HUES64 (cell line): ENCODE measurements around the gene FAAH.

Source experiments
- H3K27ac ChIP-seq: 2 replicates; pipeline ENCODE4 v1.7.0; 2013; ENCODE audit warnings: low read depth, low read length, inconsistent platforms
- H3K27me3 ChIP-seq: 2 replicates; pipeline ENCODE4 v1.6.1; 2013; ENCODE audit warnings: mild to moderate bottlenecking, low read length; ENCODE audit not compliant: insufficient read depth
- H3K36me3 ChIP-seq: 2 replicates; pipeline ENCODE4 v1.6.1; 2013; ENCODE audit warnings: mild to moderate bottlenecking, low read length; ENCODE audit not compliant: insufficient read depth
- H3K4me1 ChIP-seq: 2 replicates; pipeline ENCODE4 v1.6.1; 2013; ENCODE audit warnings: mild to moderate bottlenecking, low read length, moderate library complexity; ENCODE audit not compliant: insufficient read depth
- H3K4me3 ChIP-seq: 2 replicates; pipeline ENCODE4 v1.5.1; 2013; ENCODE audit warnings: mild to moderate bottlenecking, low read length, moderate library complexity
- H3K9ac ChIP-seq: 2 replicates; pipeline ENCODE4 v1.6.1; 2013; ENCODE audit warnings: mild to moderate bottlenecking, low read depth, low read length
- H3K9me3 ChIP-seq: 2 replicates; pipeline ENCODE4 v1.6.1; 2013; ENCODE audit warnings: low read depth, low read length; ENCODE audit not compliant: insufficient read depth
- WGBS: fragments of 150-250, 120-280 bp; methylation state at CpG from one replicate; pipeline ENCODE4 v1.1.7; 2013; ENCODE audit warnings: missing lambda C conversion rate; 5-methylcytosine and 5-hydroxymethylcytosine counted together

FAAH gene

DNA sequence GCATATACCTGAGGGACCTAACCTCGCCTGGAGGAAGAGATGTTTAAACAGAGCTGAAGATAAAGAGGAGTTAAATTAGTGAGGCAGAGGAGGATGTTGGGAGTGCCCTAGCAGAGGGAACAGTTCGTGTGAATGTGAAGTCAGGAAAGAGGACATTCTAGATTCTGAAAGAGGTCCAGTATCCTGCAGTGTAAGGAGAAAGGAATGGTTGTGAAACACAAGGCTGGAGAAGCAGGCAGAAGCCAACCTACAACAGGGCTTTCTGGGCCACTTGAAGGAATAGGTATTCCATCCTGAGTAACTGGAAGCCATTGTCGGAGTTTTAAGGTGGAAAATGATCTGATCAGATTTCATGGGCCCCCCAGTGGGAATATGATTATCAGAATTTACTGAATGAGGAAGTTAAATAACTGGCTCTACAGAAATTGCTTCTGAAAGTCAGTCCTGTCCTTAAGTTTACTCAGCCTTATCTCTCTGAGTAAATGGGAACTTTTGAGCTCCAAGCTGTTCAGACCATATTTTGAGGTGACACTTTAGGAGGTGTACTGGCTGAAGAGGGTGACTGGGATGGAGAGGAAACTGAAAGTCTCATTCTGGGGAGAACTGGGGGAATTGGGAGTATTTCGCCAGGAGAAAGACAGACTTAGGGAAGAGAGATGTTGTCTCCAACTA lies 24.4 kb upstream of the FAAH start:
- Histone ChIP-seq H3K27ac (no peak overlapping the region), H3K4me1 (no peaks in the 10 kb centered on the region; the same call in 1 of the 2 replicates), H3K9me3 (no peaks in the 10 kb centered on the region), H3K36me3 (peaks cover 8% of the 10 kb centered on the region), H3K27me3 (no peaks in the 10 kb centered on the region), H3K9ac (no peak overlapping the region), H3K4me3 (no peak overlapping the region)
- WGBS = 81% methylated on average over 4 of the region's 4 CpGs

GRCh38 chr1:46370214-46370633 lies 23.9 kb upstream of the FAAH start:
- 100% methylated on average over 3 of the region's 3 CpGs for WGBS

DNA sequence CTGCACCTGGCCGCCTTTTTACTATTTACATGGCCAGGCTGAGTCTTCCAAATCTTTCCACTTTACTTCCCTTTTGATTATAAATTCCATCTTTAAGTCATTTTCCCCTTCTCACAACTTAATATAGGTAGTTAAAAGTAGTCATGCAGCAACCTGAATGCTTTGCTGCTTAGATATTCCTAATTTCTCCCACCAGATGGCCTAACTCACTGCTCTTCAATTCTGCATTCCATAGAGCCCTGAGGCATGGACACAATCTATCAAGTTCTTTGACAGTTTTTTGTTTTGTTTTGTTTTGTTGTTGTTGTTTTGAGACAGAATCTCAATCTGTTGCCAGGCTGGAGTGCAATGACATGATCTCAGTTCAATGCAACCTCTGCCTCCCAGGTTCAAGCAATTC lies 21.7 kb upstream of the FAAH start:
- Histone ChIP-seq H3K36me3 (peaks cover 4% of the 10 kb centered on the region; the same call in 1 of the 2 replicates), H3K27me3 (no peaks in the 10 kb centered on the region), H3K4me1 (no peaks in the 10 kb centered on the region; the same call in 1 of the 2 replicates), H3K4me3 (no peak overlapping the region), H3K9ac (no peak overlapping the region), H3K27ac (no peak overlapping the region), H3K9me3 (no peaks in the 10 kb centered on the region)
- WGBS = 98% methylated on average over 1 of the region's 1 CpG

More at GRCh38 chr1:46370214-46370633, 23.9 kb upstream of the FAAH start:
- Histone ChIP-seq H3K27me3 (no peaks in the 10 kb centered on the region), H3K27ac (no peak overlapping the region), H3K9ac (no peak overlapping the region), H3K36me3 (peaks cover 4% of the 10 kb centered on the region; the same call in 1 of the 2 replicates), H3K9me3 (no peaks in the 10 kb centered on the region), H3K4me3 (no peak overlapping the region), H3K4me1 (no peaks in the 10 kb centered on the region; the same call in 1 of the 2 replicates)

DNA sequence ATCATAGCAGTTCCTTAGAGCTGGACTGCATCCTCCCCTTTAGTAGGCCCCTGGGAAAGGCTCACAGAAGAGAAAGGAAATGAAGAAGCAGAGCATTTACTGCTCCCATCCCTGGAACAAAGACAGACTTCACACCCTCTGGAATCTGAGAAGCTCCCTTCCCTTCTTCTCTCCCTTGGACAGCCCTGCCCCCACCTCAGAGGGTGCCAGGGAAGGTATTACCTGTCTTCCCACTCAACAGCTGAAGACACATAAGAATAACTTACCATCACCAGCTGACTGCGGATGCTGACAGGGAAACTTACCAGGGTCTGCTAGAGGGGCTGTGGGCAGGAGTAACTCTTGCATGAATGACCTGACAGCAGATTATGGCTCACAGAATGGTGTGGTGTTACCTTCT lies 14.1 kb upstream of the FAAH start:
- H3K9ac ChIP-seq = no peak overlapping the region
- H3K9me3 ChIP-seq = peaks cover 8% of the 10 kb centered on the region; the same call in 1 of the 2 replicates
- H3K4me3 ChIP-seq = no peak overlapping the region
- 96% methylated on average over 1 of the region's 1 CpG for WGBS
- H3K27ac ChIP-seq = no peak overlapping the region
- H3K27me3 ChIP-seq = no peaks in the 10 kb centered on the region
- H3K4me1 ChIP-seq = peaks cover 6% of the 10 kb centered on the region; the same call in 1 of the 2 replicates
- H3K36me3 ChIP-seq = no peaks in the 10 kb centered on the region

DNA sequence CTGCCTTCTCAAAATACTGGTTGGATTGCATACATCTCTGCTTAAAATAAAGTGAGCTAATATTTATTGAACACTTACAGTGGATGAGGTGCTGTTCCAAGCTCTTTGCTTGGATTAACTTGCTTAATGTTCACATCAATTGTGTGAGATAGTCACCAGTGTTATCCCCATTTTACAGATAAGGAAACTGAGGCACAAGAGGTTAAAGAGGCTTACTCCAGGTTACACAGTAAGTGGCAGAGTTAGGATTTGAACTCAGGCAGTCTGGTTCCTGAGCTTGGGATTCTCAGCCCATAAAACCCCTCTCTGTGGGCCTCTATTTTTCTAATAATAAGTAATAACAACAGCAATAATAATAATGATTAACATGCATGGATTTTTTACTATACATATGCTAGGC lies 13.6 kb upstream of the FAAH start:
- H3K9ac ChIP-seq = no peak overlapping the region
- H3K27me3 ChIP-seq = no peaks in the 10 kb centered on the region
- H3K9me3 ChIP-seq = peaks cover 8% of the 10 kb centered on the region; the same call in 1 of the 2 replicates
- H3K36me3 ChIP-seq = no peaks in the 10 kb centered on the region
- peaks cover 6% of the 10 kb centered on the region; the same call in 1 of the 2 replicates for H3K4me1 ChIP-seq
- H3K4me3 ChIP-seq = no peak overlapping the region
- H3K27ac ChIP-seq = no peak overlapping the region

GRCh38 chr1:46393510-46393909 lies 607 bp upstream of the FAAH start:
- no peak overlapping the region for H3K27ac ChIP-seq
- WGBS = 86% methylated on average over 12 of the region's 12 CpGs
- H3K27me3 ChIP-seq = peaks cover 33% of the 10 kb centered on the region
- peaks cover 3% of the 10 kb centered on the region; the same call in 1 of the 2 replicates for H3K4me1 ChIP-seq
- peak overlapping the region; percentile 59 for H3K4me3 ChIP-seq
- no peaks in the 10 kb centered on the region for H3K36me3 ChIP-seq
- peaks cover 14% of the 10 kb centered on the region for H3K9me3 ChIP-seq
- no peak overlapping the region for H3K9ac ChIP-seq

DNA sequence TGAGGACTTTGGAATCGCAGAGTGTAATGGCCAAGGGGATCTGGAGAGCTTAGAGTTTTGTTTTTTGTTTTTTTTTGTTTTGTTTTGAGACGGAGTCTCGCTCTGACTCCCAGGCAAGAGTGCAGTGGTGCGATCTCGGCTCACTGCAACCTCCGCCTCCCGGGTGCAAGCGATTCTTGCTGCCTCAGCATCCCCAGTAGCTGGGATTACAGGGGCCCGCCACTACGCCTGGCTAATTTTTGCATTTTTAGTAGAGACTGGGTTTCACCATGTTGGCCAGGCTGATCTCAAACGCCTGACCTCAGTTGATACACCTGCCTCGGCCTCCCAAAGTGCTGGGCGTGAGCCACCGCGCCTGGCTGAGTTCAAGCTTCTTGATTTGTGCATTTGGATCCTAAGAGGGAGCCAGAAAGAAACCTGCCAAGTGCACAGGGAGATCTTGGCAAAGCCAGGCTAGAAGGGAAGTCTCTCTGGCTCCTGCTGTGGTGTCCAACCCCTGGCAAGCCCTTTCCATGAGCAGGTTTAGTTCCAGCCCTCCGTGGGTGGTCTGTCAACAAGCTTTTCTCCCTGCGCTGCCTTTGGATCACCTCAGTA lies 852 bp downstream of the FAAH start:
- Histone ChIP-seq H3K27me3 (peaks cover 33% of the 10 kb centered on the region), H3K27ac (no peak overlapping the region), H3K4me3 (peak overlapping the region; percentile 59), H3K9me3 (peaks cover 14% of the 10 kb centered on the region), H3K9ac (0 out of 2 replicates have a peak overlapping the region, but pooled peaks have one; percentile 46), H3K4me1 (peaks cover 3% of the 10 kb centered on the region; the same call in 1 of the 2 replicates), H3K36me3 (no peaks in the 10 kb centered on the region)
- 26% methylated on average over 17 of the region's 17 CpGs for WGBS

- no peak overlapping the region for H3K9ac ChIP-seq
- WGBS = 91% methylated on average over 10 of the region's 10 CpGs
- H3K27ac ChIP-seq = no peak overlapping the region
- peaks cover 14% of the 10 kb centered on the region for H3K9me3 ChIP-seq
- H3K4me1 ChIP-seq = peaks cover 3% of the 10 kb centered on the region
- H3K27me3 ChIP-seq = peaks cover 33% of the 10 kb centered on the region
- H3K4me3 ChIP-seq = no peak overlapping the region
- no peaks in the 10 kb centered on the region for H3K36me3 ChIP-seq
These were observed 2.6 kb downstream of the FAAH start for GRCh38 chr1:46396441-46397398.

DNA sequence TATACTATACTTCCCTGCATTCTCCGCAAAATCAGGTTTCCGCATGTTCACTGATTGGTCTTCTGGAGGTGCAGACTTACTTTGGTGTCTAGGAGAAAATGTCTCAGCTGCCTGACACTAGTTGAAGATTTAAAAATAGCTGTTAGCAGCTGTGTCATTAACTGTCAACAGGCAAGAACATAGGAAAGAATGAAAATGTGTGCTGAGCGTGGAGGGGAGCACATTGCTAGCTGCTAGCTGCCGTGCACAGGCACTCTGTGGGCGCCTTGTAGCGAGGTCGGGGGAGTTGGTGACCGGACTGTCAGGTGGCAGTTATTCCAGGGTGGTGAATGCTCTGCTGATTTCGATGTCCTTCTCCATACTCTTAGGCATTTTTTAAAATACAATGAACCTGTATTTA lies 5.2 kb downstream of the FAAH start:
- no peak overlapping the region for H3K27ac ChIP-seq
- H3K4me1 ChIP-seq = peaks cover 3% of the 10 kb centered on the region
- 87% methylated on average over 9 of the region's 9 CpGs for WGBS

GRCh38 chr1:46400421-46400820 lies 6.3 kb downstream of the FAAH start:
- no peaks in the 10 kb centered on the region for H3K9me3 ChIP-seq
- no peaks in the 10 kb centered on the region; the same call in 1 of the 2 replicates for H3K4me1 ChIP-seq
- no peaks in the 10 kb centered on the region for H3K36me3 ChIP-seq
- no peak overlapping the region for H3K9ac ChIP-seq
- no peak overlapping the region for H3K4me3 ChIP-seq
- no peak overlapping the region for H3K27ac ChIP-seq
- 69% methylated on average over 4 of the region's 4 CpGs for WGBS
- peaks cover 13% of the 10 kb centered on the region for H3K27me3 ChIP-seq

More for the DNA sequence above, 5.2 kb downstream of the FAAH start:
- H3K27me3 ChIP-seq = peaks cover 24% of the 10 kb centered on the region
- no peak overlapping the region for H3K4me3 ChIP-seq
- no peak overlapping the region for H3K9ac ChIP-seq
- no peaks in the 10 kb centered on the region for H3K36me3 ChIP-seq
- H3K9me3 ChIP-seq = no peaks in the 10 kb centered on the region
